ELR (cell line): ENCODE measurements around the gene ADAM30.
A peak's percentile ranks its signal among the peaks of the same experiment; 100 is the strongest.

Experiments used
- DNase-seq: peaks from one replicate; pipeline ENCODE4 v3.0.0-alpha.2; 2015; ENCODE audit warnings: low read depth

The ADAM30 gene

DNA sequence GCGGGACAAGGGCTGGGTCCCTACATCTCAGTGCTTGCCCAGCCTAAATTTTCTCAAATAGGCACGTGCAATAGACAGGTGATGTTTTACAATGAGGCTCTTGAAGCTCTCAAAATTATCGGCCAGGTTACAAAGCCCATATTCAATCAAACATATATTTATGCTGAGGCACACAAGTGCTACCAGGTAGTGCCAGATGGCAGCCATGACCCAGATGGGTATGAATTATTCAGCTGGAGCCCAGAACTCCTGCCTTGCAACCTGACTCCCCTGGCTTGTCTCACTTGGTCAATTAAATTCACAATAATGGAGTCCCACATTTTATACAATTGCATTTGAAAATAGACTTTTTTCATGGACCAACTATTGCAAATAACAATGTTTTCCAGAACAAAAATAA, 12.3 kb upstream of the ADAM30 start:
- no peak for DNase-seq

DNA sequence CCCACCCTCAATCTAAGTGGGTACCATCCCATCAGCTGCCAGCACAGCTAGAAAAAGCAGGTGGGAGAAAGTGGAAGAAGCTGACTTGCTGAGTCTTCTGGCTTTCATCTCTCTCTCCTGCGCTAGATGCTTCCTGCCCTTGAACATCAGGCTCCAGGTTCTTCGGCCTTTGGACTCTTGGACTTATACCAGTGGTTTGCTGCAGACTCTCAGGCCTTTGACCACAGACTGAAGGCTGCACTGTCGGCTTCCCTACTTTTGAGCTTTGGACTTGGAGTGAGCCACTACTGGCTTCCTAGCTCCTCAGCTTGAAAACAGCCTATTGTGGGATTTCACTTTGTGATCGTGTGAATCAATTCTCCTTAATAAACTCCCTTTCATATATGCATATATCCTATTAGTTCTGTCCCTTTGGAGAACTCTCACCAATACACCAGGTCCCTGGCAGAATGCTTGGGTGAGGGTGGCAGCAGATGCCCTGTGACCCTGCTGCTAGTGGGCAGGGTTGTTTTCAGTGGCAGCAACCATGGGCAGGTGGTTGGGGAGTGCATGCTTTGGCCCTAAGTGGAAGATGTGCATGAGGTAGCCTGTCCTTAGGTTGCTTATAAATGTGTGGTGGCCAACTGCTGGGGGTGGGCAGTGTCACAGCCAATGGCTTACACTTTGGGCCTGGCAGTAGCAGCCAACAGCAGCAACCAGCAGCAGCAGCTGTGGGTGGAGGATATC, 10.8 kb upstream of the ADAM30 start:
- no peak for DNase-seq

DNA sequence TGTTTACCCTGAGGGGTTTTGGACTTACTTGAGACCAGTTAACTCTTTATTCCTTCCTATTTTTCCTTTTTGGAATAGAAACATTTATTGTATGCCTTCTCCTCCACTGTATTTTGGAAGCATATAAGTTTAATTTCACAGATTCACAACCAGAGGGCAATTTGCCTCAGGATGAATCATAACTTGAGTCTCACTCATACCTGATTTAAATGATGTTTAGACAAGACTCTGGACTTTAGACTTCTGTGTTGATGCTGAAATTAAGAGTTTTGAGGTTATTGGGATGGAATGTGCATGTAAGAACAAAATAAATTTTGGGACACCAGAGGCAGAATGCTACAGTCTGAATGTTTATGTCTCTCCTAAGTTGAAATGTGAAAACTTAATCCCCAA, 7.1 kb upstream of the ADAM30 start:
- peak; percentile 45 for DNase-seq

GRCh38 chr1:119902775-119903442, 6.6 kb upstream of the ADAM30 start:
- DNase-seq, result no peak

GRCh38 chr1:119898981-119899720, 2.8 kb upstream of the ADAM30 start:
- DNase-seq, result no peak

- no peak for DNase-seq
Observed at GRCh38 chr1:119898530-119898929, 2.2 kb upstream of the ADAM30 start.

DNA sequence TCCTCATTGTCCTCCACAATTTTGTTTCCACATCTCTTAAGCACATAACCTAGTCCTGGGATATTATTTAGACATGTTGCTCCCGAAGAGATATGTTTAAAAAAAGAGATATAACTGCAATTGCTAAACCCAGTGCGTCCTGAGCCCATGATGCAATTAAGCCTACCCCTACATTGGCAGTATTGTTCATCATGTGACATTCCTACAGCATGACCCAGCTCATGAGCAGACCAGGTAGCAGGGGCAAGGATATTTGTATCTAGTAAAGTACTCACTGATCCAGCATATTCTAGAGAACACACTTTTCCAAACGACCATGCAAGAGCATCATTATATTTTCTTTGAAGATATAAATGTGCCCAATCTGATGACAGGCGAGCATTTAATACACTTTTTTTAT, 1.2 kb downstream of the ADAM30 start:
- DNase-seq, result no peak

DNA sequence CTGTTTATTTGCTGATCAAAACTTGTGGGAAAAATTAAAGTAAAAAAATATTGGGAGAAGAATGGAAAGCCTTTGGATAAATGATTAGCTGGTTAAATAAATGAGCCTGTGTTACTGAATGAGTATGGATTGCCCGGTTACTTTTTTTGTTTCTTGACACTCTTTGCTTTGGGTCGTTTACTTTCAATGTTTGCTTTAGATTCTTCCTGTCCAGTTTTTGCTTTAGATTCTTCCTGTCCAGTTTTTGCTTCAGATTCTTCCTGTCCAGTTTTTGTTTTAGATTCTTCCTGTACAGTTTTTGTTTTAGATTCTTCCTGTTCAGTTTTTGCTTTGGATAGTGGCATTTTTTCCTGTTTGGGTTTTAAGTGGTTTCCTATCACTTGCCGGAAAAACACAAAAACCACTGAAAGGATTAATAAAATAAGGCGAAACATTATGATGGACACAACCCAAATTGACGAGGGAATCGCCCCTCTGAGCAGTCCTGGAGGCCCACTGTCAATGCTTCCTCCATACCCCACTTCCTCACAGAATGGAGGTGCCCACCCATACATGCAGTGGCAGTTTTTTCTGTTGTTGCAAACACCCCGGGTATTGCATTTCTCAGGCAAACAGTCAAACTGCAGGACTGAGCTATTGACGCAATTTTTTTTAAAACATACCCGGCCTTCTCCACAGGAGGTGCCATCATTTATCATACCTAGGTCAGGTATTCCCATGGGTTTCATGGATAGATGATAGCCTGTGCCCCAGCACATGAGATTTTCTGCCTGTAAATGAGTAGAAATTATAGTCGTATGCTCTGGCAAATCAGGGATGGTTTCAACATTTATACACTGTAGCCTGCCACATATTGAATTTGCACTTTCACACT, 2.3 kb downstream of the ADAM30 start:
- DNase-seq, result no peak

- DNase-seq, result no peak
Observed at GRCh38 chr1:119893238-119893791, 3.0 kb downstream of the ADAM30 start.

DNA sequence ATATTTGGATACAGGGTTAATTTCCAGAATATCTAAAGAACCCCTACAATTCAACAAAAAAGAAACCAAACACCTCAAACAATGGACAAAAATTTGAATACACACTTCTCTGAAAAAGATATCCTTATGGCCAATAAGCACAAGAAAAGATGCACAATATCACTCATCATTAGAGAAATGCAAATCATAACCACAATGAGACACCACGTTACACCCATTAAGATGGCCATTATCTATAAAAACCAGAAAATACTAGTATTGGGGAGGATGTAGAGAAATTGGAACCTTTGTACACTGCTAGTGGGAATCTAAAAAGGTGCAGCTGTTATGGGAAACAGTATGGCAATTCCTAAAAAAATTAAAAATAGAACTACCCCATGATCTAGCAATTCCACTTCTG, 4.9 kb downstream of the ADAM30 start:
- DNase-seq, result no peak

- DNase-seq, result no peak
Observed at GRCh38 chr1:119888476-119888875, 7.8 kb downstream of the ADAM30 start.

DNA sequence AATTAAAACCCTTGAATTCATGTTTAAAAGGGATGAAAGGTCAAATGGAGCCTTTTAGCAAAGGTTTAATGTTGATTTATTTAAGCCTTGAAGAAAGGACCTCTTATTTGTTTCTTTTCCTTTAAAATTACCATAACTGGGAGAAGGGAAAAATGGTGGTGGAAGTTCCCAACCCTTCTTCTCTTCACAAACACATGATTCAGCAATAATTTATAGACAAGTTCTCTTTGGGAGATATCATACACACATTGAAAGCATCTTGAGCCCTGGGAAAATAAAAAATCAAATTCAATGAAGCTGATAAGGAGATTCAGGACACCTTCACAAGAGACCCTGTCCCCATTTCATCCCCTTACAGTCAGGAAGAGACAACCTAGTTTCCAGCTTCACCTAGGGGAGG, 8.9 kb downstream of the ADAM30 start:
- no peak for DNase-seq

GRCh38 chr1:119885903-119886783, 10.2 kb downstream of the ADAM30 start:
- DNase-seq, result peak; percentile 63

DNA sequence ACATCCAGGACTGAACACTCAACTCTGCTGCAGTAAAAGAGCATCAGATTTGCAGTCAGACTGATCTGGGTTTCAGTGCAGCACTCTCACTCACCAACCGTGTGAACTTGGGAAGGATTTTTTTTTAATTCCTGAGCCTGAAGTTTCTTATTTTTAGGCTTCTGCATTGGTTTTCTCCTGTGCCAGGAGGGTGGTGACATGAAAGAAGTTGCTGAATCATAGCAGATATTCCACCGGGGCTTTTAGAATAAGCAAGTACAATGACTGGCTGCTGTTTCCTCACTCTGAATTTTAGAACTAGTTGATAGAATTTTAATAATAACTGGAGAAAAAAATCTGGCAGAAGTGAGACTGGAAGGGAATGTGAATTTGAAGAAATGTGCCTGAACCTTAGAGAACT, 11.6 kb downstream of the ADAM30 start:
- no peak for DNase-seq

GRCh38 chr1:119883826-119884225, 12.5 kb downstream of the ADAM30 start:
- DNase-seq, result no peak

- no peak for DNase-seq
Observed at GRCh38 chr1:119882132-119883049, 13.9 kb downstream of the ADAM30 start.

GRCh38 chr1:119879510-119880434, 16.5 kb downstream of the ADAM30 start:
- no peak for DNase-seq

DNA sequence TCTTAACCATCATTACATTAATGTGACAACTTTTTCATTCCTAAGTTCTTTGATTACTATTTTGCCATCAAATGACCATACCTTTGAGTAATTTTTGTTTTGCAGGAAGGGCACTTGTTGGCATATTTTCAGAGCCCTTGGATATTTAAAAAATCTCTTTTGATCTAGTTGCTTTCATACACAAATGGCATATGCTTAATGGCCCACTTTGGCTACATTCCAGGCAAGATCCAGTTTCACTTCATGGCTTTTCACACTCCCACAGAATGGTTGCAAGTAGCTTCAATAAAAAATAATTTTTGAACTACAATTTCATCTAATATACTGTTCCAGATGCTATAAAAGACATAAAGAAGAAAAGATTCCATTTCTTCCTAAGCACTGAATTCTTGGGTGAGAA, 18.1 kb downstream of the ADAM30 start:
- no peak for DNase-seq

DNA sequence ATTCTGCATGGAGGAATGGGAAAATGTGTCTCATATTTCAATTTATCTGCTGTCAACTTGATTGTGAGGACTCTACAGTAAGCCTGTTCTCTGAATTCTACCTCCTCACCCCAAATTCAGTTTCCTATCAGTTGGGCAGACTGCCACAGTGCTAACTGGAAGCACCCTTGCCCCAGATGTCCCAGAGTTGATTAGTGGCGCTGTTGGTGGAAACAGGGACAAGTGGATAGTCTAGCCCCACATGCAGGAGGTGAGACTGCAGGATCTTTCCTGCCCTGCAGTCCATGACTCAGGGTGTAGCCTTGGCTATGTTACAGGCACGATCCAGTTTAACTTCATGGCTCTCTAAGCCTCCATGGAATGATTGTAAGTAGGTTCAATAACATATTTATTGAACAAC, 22.1 kb downstream of the ADAM30 start:
- no peak for DNase-seq
